Small intestine (tissue), 7 donors: ENCODE measurements around the gene NPAS2. TPM values are rescaled to one million over a fixed set of nuclear protein-coding genes. Genes with fewer than 3 reads are reported as not detected.

Experiments used
- DNase-seq, 2 donors: peaks; one replicate each; pipeline versions ENCODE4 v3.0.0 to v3.0.0-alpha.2; 2013
- FAIRE-seq: peaks from 2 replicates; lab custom pipeline; 2012; peaks lifted over from hg19 to GRCh38; lab: Jason Lieb, UNC
- H3K27ac ChIP-seq, 3 donors: one replicate each; pipeline ENCODE4 v1.5.1; 2013; ENCODE audit warnings: low read length in 2 of 3, mild to moderate bottlenecking in 2 of 3, control low read depth in 1 of 3, inconsistent platforms in 1 of 3, low read depth in 1 of 3, moderate library complexity in 1 of 3
- H3K27me3 ChIP-seq, 3 donors: one replicate each; pipeline ENCODE4 v1.6.1; 2013; ENCODE audit warnings: low read length in 3 of 3, inconsistent platforms in 1 of 3; ENCODE audit not compliant: control insufficient read depth in 3 of 3, insufficient read depth in 3 of 3
- H3K36me3 ChIP-seq, 3 donors: one replicate each; pipeline ENCODE4 v1.6.1; 2013; ENCODE audit warnings: low read length in 3 of 3, inconsistent platforms in 1 of 3, low read depth in 1 of 3, mild to moderate bottlenecking in 1 of 3, moderate library complexity in 1 of 3; ENCODE audit not compliant: control insufficient read depth in 3 of 3, insufficient read depth in 2 of 3
- H3K4me1 ChIP-seq, 3 donors: one replicate each; pipeline ENCODE4 v1.6.1; 2013; ENCODE audit warnings: low read length in 2 of 3, inconsistent platforms in 1 of 3, low read depth in 1 of 3, mild to moderate bottlenecking in 1 of 3, moderate library complexity in 1 of 3; ENCODE audit not compliant: control insufficient read depth in 3 of 3, insufficient read depth in 2 of 3
- H3K4me3 ChIP-seq, 3 donors: one replicate each; pipeline ENCODE4 v1.5.1; 2013; ENCODE audit warnings: low read length in 3 of 3, control low read depth in 1 of 3, inconsistent platforms in 1 of 3, low read depth in 1 of 3, mild to moderate bottlenecking in 1 of 3, moderate library complexity in 1 of 3
- H3K9me3 ChIP-seq, 2 donors: one replicate each; pipeline ENCODE4 v1.6.1; 2013; ENCODE audit warnings: low read depth in 1 of 2, low read length in 1 of 2; ENCODE audit not compliant: control insufficient read depth in 2 of 2, insufficient read depth in 1 of 2
- WGBS, 3 donors: extraction: QIAGEN DNeasy Blood & Tissue Kit; methylation state at CpG; one replicate each; pipeline ENCODE4 v1.1.7; 2013; 5-methylcytosine and 5-hydroxymethylcytosine counted together
- polyA plus RNA-seq, 4 donors: library from polyadenylated mRNA; stranded (reverse) in 3 of 4; unstranded in 1 of 4; fragments of 200-250 nt in 3 of 4; fragments of 120-200 nt in 1 of 4; gene quantifications; one replicate each; pipeline versions ENCODE4 v1.2.1 to v1.2.3, GENCODE V29; 2013
- donor health status: healthy with polysubstance abuse.
- donor health status: control.
- donor health status: control.
- donor health status: Bipolar disorder and iron deficiency.
- donor health status: healthy.

The NPAS2 gene
- polyA plus RNA-seq, 4 donors = 23.9 to 34.2 (median 26.3) TPM

- 88 to 95% (median 89%) methylated on average over 5 of the region's 5 CpGs for WGBS, 3 donors
- H3K27me3 ChIP-seq = no peaks in the 10 kb centered on the region
- H3K36me3 ChIP-seq = peaks cover 0 to 7% (median 0%) of the 10 kb centered on the region in 3 donors
- peaks cover 0 to 4% (median 0%) of the 10 kb centered on the region in 3 donors for H3K4me1 ChIP-seq
- H3K4me3 ChIP-seq = no peak overlapping the region
- FAIRE-seq = no peak
- H3K27ac ChIP-seq = no peak overlapping the region
- DNase-seq = no peak
- no peaks in the 10 kb centered on the region for H3K9me3 ChIP-seq
Observed at GRCh38 chr2:100900156-100900795, 80.3 kb downstream of the NPAS2 start.

- H3K27ac ChIP-seq = no peak overlapping the region
- FAIRE-seq = no peak
Observed at GRCh38 chr2:100902817-100903405, 83.0 kb downstream of the NPAS2 start.

GRCh38 chr2:100903534-100904258 is 83.8 kb downstream of the NPAS2 start:
- Histone ChIP-seq H3K36me3 (peaks cover 2 to 15% (median 2%) of the 10 kb centered on the region in 3 donors), H3K4me1 (no peaks in the 10 kb centered on the region), H3K4me3 (no peak overlapping the region), H3K27ac (no peak overlapping the region), H3K27me3 (no peaks in the 10 kb centered on the region), H3K9me3 (no peaks in the 10 kb centered on the region)
- FAIRE-seq (no peak), DNase-seq (no peak)
- 90 to 91% (median 91%) methylated on average over 17 of the region's 17 CpGs for WGBS, 3 donors

More at GRCh38 chr2:100902817-100903405, 83.0 kb downstream of the NPAS2 start:
- Histone ChIP-seq H3K4me3 (no peak overlapping the region), H3K4me1 (no peaks in the 10 kb centered on the region), H3K9me3 (no peaks in the 10 kb centered on the region), H3K27me3 (no peaks in the 10 kb centered on the region), H3K36me3 (peaks cover 2 to 15% (median 2%) of the 10 kb centered on the region in 3 donors)
- 57 to 70% (median 66%) methylated on average over 6 of the region's 6 CpGs for WGBS, 3 donors
- DNase-seq = no peak

GRCh38 chr2:100905132-100905805 is 85.3 kb downstream of the NPAS2 start:
- WGBS, 3 donors = 77 to 92% (median 83%) methylated on average over 9 of the region's 9 CpGs
- no peak overlapping the region for H3K27ac ChIP-seq
- H3K9me3 ChIP-seq = no peaks in the 10 kb centered on the region
- no peak for DNase-seq
- H3K4me3 ChIP-seq = no peak overlapping the region
- H3K4me1 ChIP-seq = no peaks in the 10 kb centered on the region
- peaks cover 2 to 17% (median 2%) of the 10 kb centered on the region in 3 donors for H3K36me3 ChIP-seq
- FAIRE-seq = no peak
- no peaks in the 10 kb centered on the region for H3K27me3 ChIP-seq

- no peak overlapping the region for H3K4me3 ChIP-seq
- no peaks in the 10 kb centered on the region for H3K9me3 ChIP-seq
- WGBS, 3 donors = 78 to 100% (median 96%) methylated on average over 1 of the region's 1 CpG
- peaks cover 2 to 17% (median 2%) of the 10 kb centered on the region in 3 donors for H3K36me3 ChIP-seq
- no peak for DNase-seq
- H3K4me1 ChIP-seq = no peaks in the 10 kb centered on the region
- no peaks in the 10 kb centered on the region for H3K27me3 ChIP-seq
- FAIRE-seq = no peak
- no peak overlapping the region for H3K27ac ChIP-seq
Observed at GRCh38 chr2:100906131-100906530, 86.2 kb downstream of the NPAS2 start.

GRCh38 chr2:100906679-100907078 is 86.7 kb downstream of the NPAS2 start:
- FAIRE-seq = no peak
- WGBS, 3 donors = 87 to 92% (median 91%) methylated on average over 5 of the region's 5 CpGs

GRCh38 chr2:100907832-100908231 is 87.9 kb downstream of the NPAS2 start:
- no peak overlapping the region for H3K4me3 ChIP-seq
- peaks cover 2 to 19% (median 2%) of the 10 kb centered on the region in 3 donors for H3K36me3 ChIP-seq
- H3K9me3 ChIP-seq = no peaks in the 10 kb centered on the region
- 64 to 88% (median 74%) methylated on average over 5 of the region's 5 CpGs for WGBS, 3 donors
- FAIRE-seq = no peak
- no peak overlapping the region for H3K27ac ChIP-seq
- H3K27me3 ChIP-seq = no peaks in the 10 kb centered on the region
- no peaks in the 10 kb centered on the region for H3K4me1 ChIP-seq
- DNase-seq = no peak

More at GRCh38 chr2:100906679-100907078, 86.7 kb downstream of the NPAS2 start:
- no peaks in the 10 kb centered on the region for H3K4me1 ChIP-seq
- DNase-seq = no peak
- H3K36me3 ChIP-seq = peaks cover 2 to 13% (median 2%) of the 10 kb centered on the region in 3 donors
- no peak overlapping the region for H3K27ac ChIP-seq
- H3K27me3 ChIP-seq = no peaks in the 10 kb centered on the region
- H3K9me3 ChIP-seq = no peaks in the 10 kb centered on the region
- H3K4me3 ChIP-seq = no peak overlapping the region

- Histone ChIP-seq H3K36me3 (peaks cover 2 to 22% (median 5%) of the 10 kb centered on the region in 3 donors), H3K27me3 (no peaks in the 10 kb centered on the region), H3K9me3 (no peaks in the 10 kb centered on the region), H3K27ac (no peak overlapping the region), H3K4me1 (no peaks in the 10 kb centered on the region), H3K4me3 (no peak overlapping the region)
- no peak for FAIRE-seq
- WGBS, 3 donors = 67 to 84% (median 83%) methylated on average over 10 of the region's 10 CpGs
- DNase-seq = no peak
Observed at GRCh38 chr2:100909534-100910081, 89.7 kb downstream of the NPAS2 start.
